MCF 10A (cell line): Measurements from ENCODE around the gene CRHBP. TPM values are rescaled to one million over a fixed set of nuclear protein-coding genes. Genes with fewer than 3 reads are reported as not detected.

ENCODE experiments used
- BruUV-seq: library from RNA; stranded (reverse); fragments of 400-500 nt; replicated peaks from 2 replicates; lab custom pipeline; 2021; lab: Mats Ljungman, UMichigan
- CTCF ChIA-PET: fragments of 300-600 bp; sonication (Branson Sonifier 250); formaldehyde crosslinking; extraction: SDS; loops from one replicate; lab custom pipeline; 2021; ENCODE audit warnings: antibody characterized with exemption, inconsistent platforms; lab: Yijun Ruan, JAX
- POLR2A ChIA-PET: fragments of 300-600, 350-650 bp; sonication (Branson Sonifier 250); formaldehyde crosslinking; extraction: SDS; loops from one replicate; lab custom pipeline; 2020; ENCODE audit warnings: antibody characterized with exemption, inconsistent platforms; lab: Yijun Ruan, JAX
- DNase-seq: peaks from one replicate; pipeline ENCODE4 v3.0.0-alpha.2; 2018; ENCODE audit not compliant: unreplicated experiment
- H3K27ac Mint-ChIP-seq: one replicate; pipeline ENCODE4 v1.8.0; 2022; ENCODE audit warnings: mild to moderate bottlenecking, low read depth, mixed read lengths; ENCODE audit not compliant: unreplicated experiment
- H3K27me3 Mint-ChIP-seq: one replicate; pipeline ENCODE4 v1.8.0; 2022; ENCODE audit warnings: mixed read lengths; ENCODE audit not compliant: insufficient read depth, unreplicated experiment
- H3K36me3 Mint-ChIP-seq: one replicate; pipeline ENCODE4 v1.8.0; 2022; ENCODE audit warnings: mild to moderate bottlenecking, moderate library complexity, mixed read lengths; ENCODE audit not compliant: insufficient read depth, unreplicated experiment
- H3K4me1 Mint-ChIP-seq: one replicate; pipeline ENCODE4 v1.8.0; 2022; ENCODE audit warnings: mixed read lengths; ENCODE audit not compliant: insufficient read depth, unreplicated experiment
- H3K4me3 Mint-ChIP-seq: one replicate; pipeline ENCODE4 v1.8.0; 2022; ENCODE audit warnings: mild to moderate bottlenecking, moderate library complexity, mixed read lengths; ENCODE audit not compliant: unreplicated experiment
- H3K9me3 Mint-ChIP-seq: one replicate; pipeline ENCODE4 v1.8.0; 2022; ENCODE audit warnings: mixed read lengths; ENCODE audit not compliant: unreplicated experiment
- intact Hi-C: fragments of 100-400 bp; cut with micrococcal nuclease; formaldehyde crosslinking; loops from 2 replicates; pipeline ENCODE4 v1.14.1; 2022
- total RNA-seq: library from RNA; stranded (reverse); gene quantifications from 2 replicates; pipeline ENCODE4 v1.2.3, GENCODE V29; 2022
- TF ChIP-seq, protein P1 (sequence below): fragments of 200-600 bp; IDR thresholded peaks from one replicate; pipeline ENCODE4 v1.8.0; 2022; ENCODE audit warnings: antibody characterized with exemption, mild to moderate bottlenecking; ENCODE audit not compliant: unreplicated experiment

The CRHBP gene
- total RNA-seq, 1 experiment from 2014 or later: not detected

DNA sequence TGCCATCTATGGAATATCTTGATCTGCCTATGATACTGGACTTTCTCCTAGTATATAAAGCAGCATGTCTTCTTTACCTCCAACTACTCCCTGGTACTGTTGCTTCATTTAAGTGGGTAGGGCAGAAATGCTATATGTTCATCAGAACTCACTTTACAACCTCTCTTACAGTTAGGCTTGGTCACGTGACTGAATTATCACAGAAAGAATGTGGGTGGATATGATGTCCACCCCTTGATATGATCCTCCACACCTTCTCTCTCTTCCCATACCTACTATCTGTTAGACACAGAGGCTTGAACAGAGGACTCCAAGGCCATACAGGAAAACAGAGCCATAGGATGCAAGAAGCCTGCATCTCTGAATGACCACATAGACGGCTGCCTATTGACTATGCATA, 19.8 kb downstream of the CRHBP start:
- Mint-ChIP-seq H3K36me3 (no peaks in the 10 kb centered on the region), H3K27me3 (peaks cover 35% of the 10 kb centered on the region), H3K9me3 (no peaks in the 10 kb centered on the region), H3K4me3 (no peak overlapping the region), H3K4me1 (no peaks in the 10 kb centered on the region), H3K27ac (no peak overlapping the region)
- ChIA-PET CTCF (no interaction called here), POLR2A (no interaction called here)
- TF ChIP-seq, protein P1, sequence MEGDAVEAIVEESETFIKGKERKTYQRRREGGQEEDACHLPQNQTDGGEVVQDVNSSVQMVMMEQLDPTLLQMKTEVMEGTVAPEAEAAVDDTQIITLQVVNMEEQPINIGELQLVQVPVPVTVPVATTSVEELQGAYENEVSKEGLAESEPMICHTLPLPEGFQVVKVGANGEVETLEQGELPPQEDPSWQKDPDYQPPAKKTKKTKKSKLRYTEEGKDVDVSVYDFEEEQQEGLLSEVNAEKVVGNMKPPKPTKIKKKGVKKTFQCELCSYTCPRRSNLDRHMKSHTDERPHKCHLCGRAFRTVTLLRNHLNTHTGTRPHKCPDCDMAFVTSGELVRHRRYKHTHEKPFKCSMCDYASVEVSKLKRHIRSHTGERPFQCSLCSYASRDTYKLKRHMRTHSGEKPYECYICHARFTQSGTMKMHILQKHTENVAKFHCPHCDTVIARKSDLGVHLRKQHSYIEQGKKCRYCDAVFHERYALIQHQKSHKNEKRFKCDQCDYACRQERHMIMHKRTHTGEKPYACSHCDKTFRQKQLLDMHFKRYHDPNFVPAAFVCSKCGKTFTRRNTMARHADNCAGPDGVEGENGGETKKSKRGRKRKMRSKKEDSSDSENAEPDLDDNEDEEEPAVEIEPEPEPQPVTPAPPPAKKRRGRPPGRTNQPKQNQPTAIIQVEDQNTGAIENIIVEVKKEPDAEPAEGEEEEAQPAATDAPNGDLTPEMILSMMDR: no peak
- no TSS peak for BruUV-seq
- intact Hi-C loops: no loop called here
- no peak for DNase-seq

DNA sequence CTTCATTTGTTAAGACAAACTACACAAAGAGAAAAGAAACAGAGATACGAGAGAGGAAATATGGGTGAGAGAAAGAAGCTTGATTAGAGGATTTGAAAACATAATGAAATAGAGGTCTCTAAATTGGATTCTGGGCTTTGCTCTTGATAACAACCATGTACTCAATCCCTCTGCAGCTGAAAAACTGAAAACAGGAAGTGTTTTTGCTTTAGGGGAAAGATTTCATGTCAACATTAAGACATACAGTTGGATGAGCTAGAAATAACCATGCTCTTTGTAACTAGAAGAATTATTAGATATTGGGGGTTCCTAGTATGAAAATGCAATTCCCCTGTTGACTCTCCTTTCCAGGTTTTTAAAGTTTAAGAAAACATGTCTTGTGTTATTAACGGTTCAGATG, 21.9 kb downstream of the CRHBP start:
- no TSS peak for BruUV-seq
- H3K27me3 Mint-ChIP-seq: peaks cover 33% of the 10 kb centered on the region
- no peaks in the 10 kb centered on the region for H3K4me1 Mint-ChIP-seq
- H3K9me3 Mint-ChIP-seq: no peaks in the 10 kb centered on the region
- DNase-seq: no peak
- intact Hi-C loops: no loop called here
- no peak overlapping the region for H3K4me3 Mint-ChIP-seq
- CTCF ChIA-PET: no interaction called here
- no peaks in the 10 kb centered on the region for H3K36me3 Mint-ChIP-seq
- TF ChIP-seq, protein P1: no peak
- no peak overlapping the region for H3K27ac Mint-ChIP-seq
- POLR2A ChIA-PET: no interaction called here

DNA sequence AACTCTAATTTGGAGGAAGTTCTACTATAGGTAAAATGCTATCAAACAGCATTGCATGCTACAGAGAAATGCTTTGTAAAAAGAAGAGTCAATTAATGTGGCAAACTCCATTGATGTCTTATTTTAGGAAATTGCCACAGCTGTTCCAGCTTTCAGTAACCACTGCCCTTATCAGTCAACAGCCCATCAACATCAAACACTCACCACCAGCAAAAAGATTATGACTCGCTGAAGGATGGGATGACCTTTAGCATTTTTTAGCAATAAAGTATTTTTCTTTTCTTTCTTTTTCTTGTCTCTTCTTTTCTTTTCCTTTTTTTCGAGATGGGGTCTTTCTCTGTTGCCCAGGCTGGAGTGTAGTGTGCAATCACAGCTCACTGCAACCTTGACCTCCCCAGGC, 26.0 kb downstream of the CRHBP start:
- intact Hi-C loops: no loop called here
- POLR2A ChIA-PET: no interaction called here
- Mint-ChIP-seq H3K9me3 (no peaks in the 10 kb centered on the region), H3K4me3 (no peak overlapping the region), H3K4me1 (no peaks in the 10 kb centered on the region), H3K27ac (no peak overlapping the region), H3K36me3 (no peaks in the 10 kb centered on the region), H3K27me3 (no peaks in the 10 kb centered on the region)
- no TSS peak for BruUV-seq
- CTCF ChIA-PET: no interaction called here
- no peak for DNase-seq
- TF ChIP-seq, protein P1: no peak

DNA sequence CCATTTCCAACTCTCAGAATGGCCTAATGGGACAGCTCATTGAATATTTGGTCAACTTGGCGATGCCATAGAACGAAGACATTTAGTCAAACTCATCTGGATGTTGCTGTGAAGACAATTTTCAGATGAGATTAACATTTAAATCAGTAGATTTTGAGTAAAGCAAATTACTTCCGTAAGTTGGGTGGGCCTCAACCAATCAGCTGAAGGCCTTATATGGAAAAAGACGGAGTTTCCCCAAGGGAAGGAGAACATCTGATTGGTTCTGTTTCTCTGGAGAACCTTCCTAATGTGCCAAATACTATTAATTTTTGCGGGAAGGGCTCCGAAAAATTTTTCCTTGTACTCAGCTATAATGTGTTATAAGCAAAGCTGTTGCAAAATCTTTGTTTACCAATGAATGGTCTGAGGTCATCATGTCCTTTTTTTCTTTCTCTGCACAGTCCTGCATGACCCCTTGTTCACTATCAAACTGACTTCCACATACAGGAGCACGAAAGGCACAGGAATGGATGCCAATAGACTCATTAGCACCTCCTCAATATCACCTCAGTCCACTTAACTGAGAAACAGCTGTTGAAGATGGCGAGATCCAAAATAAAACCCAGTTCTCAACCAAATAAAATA, 27.8 kb downstream of the CRHBP start:
- TF ChIP-seq, protein P1: no peak
- Mint-ChIP-seq H3K27ac (no peak overlapping the region), H3K36me3 (no peaks in the 10 kb centered on the region), H3K4me1 (no peaks in the 10 kb centered on the region), H3K4me3 (no peak overlapping the region), H3K27me3 (no peaks in the 10 kb centered on the region), H3K9me3 (no peaks in the 10 kb centered on the region)
- no peak for DNase-seq
- ChIA-PET CTCF (interaction anchor here (0.6 to 0.7 kb wide), 2 partner anchors 13 to 22 kb away, joined by 3 to 4 read pairs; no protein-coding TSS in a partner anchor), POLR2A (interaction anchor here (0.8 kb wide), 1 partner anchor 1892 kb away, joined by 3 read pairs; no protein-coding TSS in a partner anchor)
- no TSS peak for BruUV-seq
- intact Hi-C loops: no loop called here
